GM10248 (cell line): ENCODE data around the gene VSIG10L.

Source experiments
- CTCF ChIA-PET: fragments of 300-600 bp; sonication (Branson Sonifier 250); formaldehyde crosslinking; extraction: SDS; loops from one replicate; lab custom pipeline; 2021; ENCODE audit warnings: antibody characterized with exemption; lab: Yijun Ruan, JAX
- POLR2A ChIA-PET: fragments of 350-650 bp; sonication (Branson Sonifier 250); formaldehyde crosslinking; extraction: SDS; loops from one replicate; lab custom pipeline; 2020; ENCODE audit warnings: antibody characterized with exemption; lab: Yijun Ruan, JAX
- DNase-seq: peaks from one replicate; pipeline ENCODE4 v3.0.0; 2012; ENCODE audit errors: extremely low spot score
- TF ChIP-seq, protein P1 (sequence below): IDR thresholded peaks from 2 replicates; pipeline ENCODE4 v1.5.1; 2012; ENCODE audit warnings: mild to moderate bottlenecking, low read depth; ENCODE audit errors: extremely low read depth, missing control alignments, control extremely low read depth

The VSIG10L gene

DNA sequence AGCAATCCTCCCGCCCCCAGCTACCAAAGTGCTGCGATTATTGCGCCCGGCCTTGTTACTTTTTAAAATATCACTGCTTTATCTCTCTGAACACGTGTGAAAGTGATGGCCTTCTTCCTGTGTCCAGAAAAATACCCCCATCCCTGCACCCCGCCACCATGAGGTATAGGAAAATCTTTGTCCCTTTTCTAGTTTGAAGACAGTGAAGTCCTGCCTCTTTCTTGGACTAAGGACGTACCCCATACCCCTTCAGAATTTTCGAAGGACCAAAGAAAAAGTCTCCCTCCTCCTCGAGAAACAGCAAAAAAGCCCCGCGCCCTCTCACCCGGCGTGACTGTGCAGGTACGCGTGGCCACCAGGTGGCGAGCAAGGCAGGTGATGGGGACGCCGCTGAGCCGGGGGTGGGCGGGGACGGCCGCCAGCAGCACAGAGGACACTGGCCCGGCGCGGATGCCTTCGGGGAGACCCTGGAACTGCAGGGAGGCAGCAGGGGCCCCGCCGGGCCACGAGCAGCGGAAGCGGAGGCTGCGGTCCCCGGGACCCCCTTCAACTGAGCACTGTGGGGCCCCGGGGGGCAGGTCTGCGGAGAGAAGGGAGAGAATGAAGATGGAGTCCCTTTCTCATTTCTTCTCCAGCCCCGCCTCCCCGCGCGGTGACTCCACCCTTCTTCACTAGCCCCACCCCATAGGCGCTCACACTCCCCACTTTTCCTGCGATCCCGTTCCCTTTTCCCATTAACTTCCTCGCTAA is 3.2 kb downstream of the VSIG10L start:
- CTCF ChIA-PET = interaction anchor here (0.7 to 2.0 kb wide), 25 partner anchors 8 to 323 kb away, joined by 3 to 15 read pairs (median 4); partner anchors contain the start of genes ETFB and SIGLEC10
- DNase-seq = peak; percentile 93
- TF ChIP-seq, protein P1, sequence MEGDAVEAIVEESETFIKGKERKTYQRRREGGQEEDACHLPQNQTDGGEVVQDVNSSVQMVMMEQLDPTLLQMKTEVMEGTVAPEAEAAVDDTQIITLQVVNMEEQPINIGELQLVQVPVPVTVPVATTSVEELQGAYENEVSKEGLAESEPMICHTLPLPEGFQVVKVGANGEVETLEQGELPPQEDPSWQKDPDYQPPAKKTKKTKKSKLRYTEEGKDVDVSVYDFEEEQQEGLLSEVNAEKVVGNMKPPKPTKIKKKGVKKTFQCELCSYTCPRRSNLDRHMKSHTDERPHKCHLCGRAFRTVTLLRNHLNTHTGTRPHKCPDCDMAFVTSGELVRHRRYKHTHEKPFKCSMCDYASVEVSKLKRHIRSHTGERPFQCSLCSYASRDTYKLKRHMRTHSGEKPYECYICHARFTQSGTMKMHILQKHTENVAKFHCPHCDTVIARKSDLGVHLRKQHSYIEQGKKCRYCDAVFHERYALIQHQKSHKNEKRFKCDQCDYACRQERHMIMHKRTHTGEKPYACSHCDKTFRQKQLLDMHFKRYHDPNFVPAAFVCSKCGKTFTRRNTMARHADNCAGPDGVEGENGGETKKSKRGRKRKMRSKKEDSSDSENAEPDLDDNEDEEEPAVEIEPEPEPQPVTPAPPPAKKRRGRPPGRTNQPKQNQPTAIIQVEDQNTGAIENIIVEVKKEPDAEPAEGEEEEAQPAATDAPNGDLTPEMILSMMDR = peak; percentile 87
- POLR2A ChIA-PET = no interaction called here

DNA sequence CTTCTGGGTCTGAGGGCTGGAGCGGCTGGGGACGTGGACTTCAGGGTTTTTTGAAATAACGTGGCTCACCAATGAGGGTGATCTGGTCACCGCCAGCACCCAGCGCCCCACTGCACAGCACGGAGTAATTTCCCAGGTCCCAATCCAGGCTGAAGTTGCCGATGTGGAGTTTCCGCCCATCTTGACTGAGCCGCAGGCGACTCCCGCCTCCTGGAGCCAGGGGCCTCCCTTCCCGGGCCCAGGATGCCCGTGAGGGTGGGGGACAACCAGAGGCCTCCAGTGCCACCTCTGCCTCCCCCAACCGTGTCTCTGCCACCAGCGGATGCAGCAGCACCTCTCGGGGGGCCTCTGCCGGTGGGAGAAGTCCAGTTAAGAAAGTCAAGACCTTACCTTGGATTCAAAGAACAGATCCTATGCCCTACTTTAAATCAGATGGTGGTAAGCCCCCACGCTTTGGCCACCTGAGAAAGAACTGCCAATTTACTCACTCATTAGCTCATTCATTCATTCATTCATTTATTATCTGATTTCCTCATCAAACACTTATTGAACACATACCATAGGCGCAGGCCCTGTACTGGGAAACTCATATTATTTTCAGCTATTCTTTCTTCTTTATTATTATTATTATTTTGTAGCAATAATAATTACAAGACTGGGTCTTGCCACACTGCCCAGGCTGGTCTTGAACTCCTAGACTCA is 3.9 kb downstream of the VSIG10L start:
- POLR2A ChIA-PET = no interaction called here
- DNase-seq = no peak
- CTCF ChIA-PET = interaction anchor here (0.6 to 2.0 kb wide), 11 partner anchors 21 to 323 kb away, joined by 3 to 15 read pairs (median 4); partner anchors contain the start of gene ETFB
- TF ChIP-seq, protein P1 = no peak

DNA sequence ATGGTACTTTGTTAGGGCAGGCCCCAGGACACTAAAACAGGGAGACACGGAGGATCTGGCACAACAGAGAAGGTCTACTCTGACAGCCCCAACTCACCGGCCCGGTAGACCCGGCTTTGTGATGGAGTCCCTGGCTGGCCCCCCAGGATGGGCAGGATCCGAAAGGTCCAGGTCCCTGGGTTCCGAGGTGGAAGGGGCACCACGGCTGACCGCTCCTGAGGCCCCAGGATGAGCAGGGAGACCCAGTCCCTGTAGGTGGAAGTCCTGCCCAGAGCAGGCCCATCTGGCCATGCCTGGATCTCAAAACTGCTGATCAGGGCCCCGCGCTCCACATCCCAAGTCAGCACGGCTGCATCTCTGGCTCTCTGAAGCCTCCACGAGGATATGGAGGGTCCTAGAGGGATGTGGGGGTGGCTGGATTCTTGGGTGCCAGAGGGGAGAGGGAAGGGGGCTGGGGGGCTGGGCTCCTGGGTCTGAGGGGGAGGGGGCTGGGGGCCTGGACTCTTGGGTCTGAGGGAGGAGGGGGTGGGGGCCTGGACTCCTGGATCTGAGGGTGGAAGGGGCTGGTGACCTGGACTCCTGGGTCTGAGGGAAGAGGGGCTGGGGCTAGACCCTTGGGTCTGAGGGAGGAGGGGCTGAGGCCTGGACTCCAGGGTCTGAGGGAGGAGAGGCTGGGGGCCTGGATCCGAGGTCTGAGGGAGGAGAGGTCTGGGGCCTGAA is 4.6 kb downstream of the VSIG10L start:
- TF ChIP-seq, protein P1 = no peak
- ChIA-PET CTCF (interaction anchor here (0.6 to 1.1 kb wide), 6 partner anchors 22 to 321 kb away, joined by 3 to 15 read pairs (median 4); partner anchors contain the start of gene ETFB), POLR2A (no interaction called here)
- DNase-seq = no peak

DNA sequence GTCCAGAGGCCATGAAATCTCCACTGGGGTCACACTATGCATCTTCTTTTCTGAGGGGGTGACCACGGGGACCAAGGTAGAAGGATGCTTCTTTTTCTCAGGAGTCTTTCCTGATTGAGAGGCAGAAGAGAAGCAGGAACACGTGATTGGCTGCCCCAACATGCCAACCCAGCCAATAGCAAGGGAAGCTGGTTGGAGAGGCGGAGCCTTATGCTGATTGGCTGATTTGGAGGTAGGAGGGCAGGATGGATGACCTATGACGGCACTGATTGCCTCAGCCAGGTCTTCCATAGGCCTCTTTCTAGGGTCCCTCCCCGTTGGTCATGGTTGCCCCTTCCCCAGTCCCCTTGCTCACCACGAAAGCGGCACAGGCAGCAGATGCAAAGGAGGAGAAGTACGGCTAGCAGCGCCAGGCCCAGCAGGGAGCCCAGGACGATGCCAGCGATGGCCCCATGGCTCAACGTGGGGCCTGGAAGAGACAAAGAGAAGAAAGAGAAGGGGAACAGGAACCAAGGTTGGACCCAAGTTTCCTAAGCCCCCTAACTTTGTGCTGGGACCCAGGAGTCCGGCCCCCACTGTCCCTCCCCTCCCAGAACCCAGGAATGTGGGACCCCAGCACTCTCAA is 8.0 kb downstream of the VSIG10L start:
- DNase-seq = no peak
- CTCF ChIA-PET = no interaction called here

DNA sequence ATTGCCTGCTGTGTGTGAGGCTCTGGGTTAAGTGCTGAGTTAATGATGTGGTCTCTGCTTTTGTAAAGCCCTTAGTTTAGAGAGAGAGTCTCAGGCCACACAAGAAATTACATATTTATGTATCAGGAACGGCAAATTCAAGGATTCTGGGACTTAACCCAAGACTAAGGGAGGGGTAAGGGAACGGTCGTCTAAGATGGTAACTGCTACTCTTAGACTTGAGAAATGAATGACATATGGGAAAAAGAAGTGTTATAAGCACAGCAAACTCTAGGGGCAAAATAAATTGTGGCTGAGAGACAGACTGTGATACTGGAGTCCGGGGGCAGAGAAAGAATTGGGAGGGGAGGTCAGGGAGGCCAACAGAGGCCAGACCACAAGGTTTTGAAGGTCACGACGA is 10.2 kb downstream of the VSIG10L start:
- DNase-seq = no peak
- TF ChIP-seq, protein P1 = no peak
- ChIA-PET CTCF (interaction anchor here (1.1 kb wide), 1 partner anchor 8 kb away, joined by 4 read pairs; no protein-coding TSS in a partner anchor), POLR2A (no interaction called here)

More for the DNA sequence above, 8.0 kb downstream of the VSIG10L start:
- POLR2A ChIA-PET = no interaction called here
- TF ChIP-seq, protein P1 = no peak
